ENCODE data around the gene SOX6.

Gene SOX6

GRCh38 chr11:16097543-16097942 lies 258.8 kb downstream of the SOX6 start:
- Histone ChIP-seq H3K4me1 (ENCODE audit: control insufficient read depth, insufficient read depth, low read length) (no peaks in the 10 kb centered on the region), H3K9me3 (ENCODE audit: control insufficient read depth in 2 of 2, low read length in 2 of 2) (no peaks in the 10 kb centered on the region), H3K27ac (ENCODE audit: low read length) (no peak overlapping the region), H3K4me3 (ENCODE audit: low read length in 2 of 2) (no peak overlapping the region), H3K36me3 (ENCODE audit: control insufficient read depth in 2 of 2, insufficient read depth in 2 of 2, low read length in 2 of 2) (no peaks in the 10 kb centered on the region), H3K27me3 (ENCODE audit: control insufficient read depth in 1 of 2, insufficient read depth in 2 of 2, low read length in 2 of 2) (no peaks in the 10 kb centered on the region), H3K9ac (ENCODE audit: low read length in 2 of 2) (no peak overlapping the region)

GRCh38 chr11:16096336-16096735 lies 260.0 kb downstream of the SOX6 start:
- Histone ChIP-seq H3K4me3 (ENCODE audit: low read length in 2 of 2) (no peak overlapping the region), H3K9ac (ENCODE audit: low read length in 2 of 2) (no peak overlapping the region), H3K36me3 (ENCODE audit: control insufficient read depth in 2 of 2, insufficient read depth in 2 of 2, low read length in 2 of 2) (no peaks in the 10 kb centered on the region), H3K9me3 (ENCODE audit: control insufficient read depth in 2 of 2, low read length in 2 of 2) (no peaks in the 10 kb centered on the region), H3K27ac (ENCODE audit: low read length) (no peak overlapping the region), H3K4me1 (ENCODE audit: control insufficient read depth, insufficient read depth, low read length) (no peaks in the 10 kb centered on the region), H3K27me3 (ENCODE audit: control insufficient read depth in 1 of 2, insufficient read depth in 2 of 2, low read length in 2 of 2) (no peaks in the 10 kb centered on the region)

- H3K4me1 ChIP-seq (ENCODE audit: control insufficient read depth, insufficient read depth, low read length): no peaks in the 10 kb centered on the region
- H3K4me3 ChIP-seq (ENCODE audit: low read length in 2 of 2): no peak overlapping the region
- no peak overlapping the region for H3K9ac ChIP-seq (ENCODE audit: low read length in 2 of 2)
- H3K27me3 ChIP-seq (ENCODE audit: control insufficient read depth in 1 of 2, insufficient read depth in 2 of 2, low read length in 2 of 2): no peaks in the 10 kb centered on the region
- H3K27ac ChIP-seq (ENCODE audit: low read length): no peak overlapping the region
- no peaks in the 10 kb centered on the region for H3K36me3 ChIP-seq (ENCODE audit: control insufficient read depth in 2 of 2, insufficient read depth in 2 of 2, low read length in 2 of 2)
- H3K9me3 ChIP-seq (ENCODE audit: control insufficient read depth in 2 of 2, low read length in 2 of 2): no peaks in the 10 kb centered on the region
Measured at GRCh38 chr11:16095756-16096155, 260.6 kb downstream of the SOX6 start.

- no peaks in the 10 kb centered on the region for H3K9me3 ChIP-seq (ENCODE audit: control insufficient read depth in 2 of 2, low read length in 2 of 2)
- no peaks in the 10 kb centered on the region for H3K4me1 ChIP-seq (ENCODE audit: control insufficient read depth, insufficient read depth, low read length)
- no peak overlapping the region for H3K4me3 ChIP-seq (ENCODE audit: low read length in 2 of 2)
- H3K36me3 ChIP-seq (ENCODE audit: control insufficient read depth in 2 of 2, insufficient read depth in 2 of 2, low read length in 2 of 2): no peaks in the 10 kb centered on the region
- no peaks in the 10 kb centered on the region for H3K27me3 ChIP-seq (ENCODE audit: control insufficient read depth in 1 of 2, insufficient read depth in 2 of 2, low read length in 2 of 2)
- no peak overlapping the region for H3K27ac ChIP-seq (ENCODE audit: low read length)
- no peak overlapping the region for H3K9ac ChIP-seq (ENCODE audit: low read length in 2 of 2)
Measured at GRCh38 chr11:16093889-16094653, 262.3 kb downstream of the SOX6 start.

- Histone ChIP-seq H3K9ac (ENCODE audit: low read length in 2 of 2) (no peak overlapping the region), H3K36me3 (ENCODE audit: control insufficient read depth in 2 of 2, insufficient read depth in 2 of 2, low read length in 2 of 2) (no peaks in the 10 kb centered on the region), H3K4me1 (ENCODE audit: control insufficient read depth, insufficient read depth, low read length) (no peaks in the 10 kb centered on the region), H3K27ac (ENCODE audit: low read length) (no peak overlapping the region), H3K27me3 (ENCODE audit: control insufficient read depth in 1 of 2, insufficient read depth in 2 of 2, low read length in 2 of 2) (no peaks in the 10 kb centered on the region), H3K9me3 (ENCODE audit: control insufficient read depth in 2 of 2, low read length in 2 of 2) (no peaks in the 10 kb centered on the region), H3K4me3 (ENCODE audit: low read length in 2 of 2) (no peak overlapping the region)
Measured at GRCh38 chr11:16091862-16092261, 264.5 kb downstream of the SOX6 start.

- Histone ChIP-seq H3K4me3 (ENCODE audit: low read length in 2 of 2) (no peak overlapping the region), H3K9ac (ENCODE audit: low read length in 2 of 2) (no peak overlapping the region), H3K4me1 (ENCODE audit: control insufficient read depth, insufficient read depth, low read length) (no peaks in the 10 kb centered on the region), H3K36me3 (ENCODE audit: control insufficient read depth in 2 of 2, insufficient read depth in 2 of 2, low read length in 2 of 2) (no peaks in the 10 kb centered on the region), H3K27ac (ENCODE audit: low read length) (no peak overlapping the region), H3K27me3 (ENCODE audit: control insufficient read depth in 1 of 2, insufficient read depth in 2 of 2, low read length in 2 of 2) (no peaks in the 10 kb centered on the region), H3K9me3 (ENCODE audit: control insufficient read depth in 2 of 2, low read length in 2 of 2) (no peaks in the 10 kb centered on the region)
Measured at GRCh38 chr11:16089481-16089880, 266.9 kb downstream of the SOX6 start.

- Histone ChIP-seq H3K27ac (ENCODE audit: low read length) (no peak overlapping the region), H3K4me3 (ENCODE audit: low read length in 2 of 2) (no peak overlapping the region), H3K9ac (ENCODE audit: low read length in 2 of 2) (no peak overlapping the region), H3K9me3 (ENCODE audit: control insufficient read depth in 2 of 2, low read length in 2 of 2) (no peaks in the 10 kb centered on the region), H3K36me3 (ENCODE audit: control insufficient read depth in 2 of 2, insufficient read depth in 2 of 2, low read length in 2 of 2) (no peaks in the 10 kb centered on the region), H3K4me1 (ENCODE audit: control insufficient read depth, insufficient read depth, low read length) (no peaks in the 10 kb centered on the region), H3K27me3 (ENCODE audit: control insufficient read depth in 1 of 2, insufficient read depth in 2 of 2, low read length in 2 of 2) (no peaks in the 10 kb centered on the region)
Measured at GRCh38 chr11:16088774-16089173, 267.6 kb downstream of the SOX6 start.

GRCh38 chr11:16087886-16088285 lies 268.5 kb downstream of the SOX6 start:
- Histone ChIP-seq H3K4me1 (ENCODE audit: control insufficient read depth, insufficient read depth, low read length) (no peaks in the 10 kb centered on the region), H3K4me3 (ENCODE audit: low read length in 2 of 2) (no peak overlapping the region), H3K27me3 (ENCODE audit: control insufficient read depth in 1 of 2, insufficient read depth in 2 of 2, low read length in 2 of 2) (no peaks in the 10 kb centered on the region), H3K9me3 (ENCODE audit: control insufficient read depth in 2 of 2, low read length in 2 of 2) (no peaks in the 10 kb centered on the region), H3K9ac (ENCODE audit: low read length in 2 of 2) (no peak overlapping the region), H3K27ac (ENCODE audit: low read length) (no peak overlapping the region), H3K36me3 (ENCODE audit: control insufficient read depth in 2 of 2, insufficient read depth in 2 of 2, low read length in 2 of 2) (no peaks in the 10 kb centered on the region)

GRCh38 chr11:16086229-16086819 lies 270.0 kb downstream of the SOX6 start:
- no peak overlapping the region for H3K27ac ChIP-seq (ENCODE audit: low read length)
- H3K27me3 ChIP-seq (ENCODE audit: control insufficient read depth in 1 of 2, insufficient read depth in 2 of 2, low read length in 2 of 2): no peaks in the 10 kb centered on the region
- H3K9me3 ChIP-seq (ENCODE audit: control insufficient read depth in 2 of 2, low read length in 2 of 2): no peaks in the 10 kb centered on the region
- no peaks in the 10 kb centered on the region for H3K4me1 ChIP-seq (ENCODE audit: control insufficient read depth, insufficient read depth, low read length)
- H3K4me3 ChIP-seq (ENCODE audit: low read length in 2 of 2): no peak overlapping the region
- no peaks in the 10 kb centered on the region for H3K36me3 ChIP-seq (ENCODE audit: control insufficient read depth in 2 of 2, insufficient read depth in 2 of 2, low read length in 2 of 2)
- no peak overlapping the region for H3K9ac ChIP-seq (ENCODE audit: low read length in 2 of 2)

- Histone ChIP-seq H3K36me3 (ENCODE audit: control insufficient read depth in 2 of 2, insufficient read depth in 2 of 2, low read length in 2 of 2) (no peaks in the 10 kb centered on the region), H3K9me3 (ENCODE audit: control insufficient read depth in 2 of 2, low read length in 2 of 2) (no peaks in the 10 kb centered on the region), H3K27me3 (ENCODE audit: control insufficient read depth in 1 of 2, insufficient read depth in 2 of 2, low read length in 2 of 2) (no peaks in the 10 kb centered on the region), H3K4me3 (ENCODE audit: low read length in 2 of 2) (no peak overlapping the region), H3K27ac (ENCODE audit: low read length) (no peak overlapping the region), H3K4me1 (ENCODE audit: control insufficient read depth, insufficient read depth, low read length) (no peaks in the 10 kb centered on the region), H3K9ac (ENCODE audit: low read length in 2 of 2) (no peak overlapping the region)
Measured at GRCh38 chr11:16082095-16083055, 274.0 kb downstream of the SOX6 start.
